GM18868 (cell line): ENCODE data around the gene LRPAP1.

Source experiments
- ATAC-seq: cut with Tn5 transposase; IDR thresholded peaks from one replicate; pipeline ENCODE4 v1.9.1; 2021; ENCODE audit warnings: mild to moderate bottlenecking, moderate library complexity; ENCODE audit not compliant: unreplicated experiment

LRPAP1 gene

DNA sequence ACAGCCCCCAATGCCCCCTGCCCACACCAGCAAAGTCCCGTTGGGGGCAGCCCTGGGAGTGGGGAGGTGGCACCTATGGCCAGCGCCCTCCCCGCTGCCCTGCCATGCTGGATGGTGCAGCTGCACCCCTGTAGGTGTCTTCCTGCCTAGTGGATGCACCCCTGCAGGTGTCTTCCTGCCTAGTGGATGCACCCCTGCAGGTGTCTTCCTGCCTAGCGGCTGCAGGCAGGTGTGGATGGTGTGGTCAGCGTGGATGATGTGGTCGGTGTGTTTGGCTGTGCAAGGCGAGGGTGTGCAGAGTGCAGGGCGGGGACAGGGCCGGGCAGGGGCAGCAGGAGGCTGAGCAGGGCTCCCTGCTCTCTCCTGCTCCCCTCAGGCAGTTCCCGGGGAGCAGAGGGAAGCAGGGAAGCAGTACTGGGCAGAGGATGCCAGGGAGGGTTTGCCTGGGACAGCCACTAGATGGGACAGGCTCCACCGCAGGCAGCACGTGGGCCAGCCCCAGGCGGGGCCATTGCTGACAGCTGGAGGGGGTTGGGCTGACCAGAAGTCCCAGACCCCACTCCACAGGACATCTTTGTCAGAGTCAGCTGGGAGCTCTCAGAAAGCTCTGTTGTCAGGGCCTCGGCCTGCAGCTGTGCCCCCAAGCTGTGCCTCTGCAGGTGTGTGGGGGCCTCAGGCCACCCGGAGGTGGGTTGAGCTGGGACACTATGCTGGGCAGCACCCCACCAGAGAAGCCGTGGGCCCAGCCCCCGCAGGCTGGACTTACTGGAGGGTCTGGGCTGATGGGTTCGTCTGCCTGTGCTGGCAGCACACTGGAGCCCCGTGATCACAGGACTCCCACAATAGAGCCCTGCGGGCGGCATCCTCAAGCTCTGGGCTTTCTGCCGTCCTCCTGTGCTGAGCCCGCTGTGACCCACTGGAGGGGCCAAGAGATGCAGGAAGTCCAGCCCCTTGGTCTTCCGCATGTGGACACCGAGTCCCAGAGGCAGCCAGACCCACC, 45.4 kb downstream of the LRPAP1 start:
- no peak for ATAC-seq

DNA sequence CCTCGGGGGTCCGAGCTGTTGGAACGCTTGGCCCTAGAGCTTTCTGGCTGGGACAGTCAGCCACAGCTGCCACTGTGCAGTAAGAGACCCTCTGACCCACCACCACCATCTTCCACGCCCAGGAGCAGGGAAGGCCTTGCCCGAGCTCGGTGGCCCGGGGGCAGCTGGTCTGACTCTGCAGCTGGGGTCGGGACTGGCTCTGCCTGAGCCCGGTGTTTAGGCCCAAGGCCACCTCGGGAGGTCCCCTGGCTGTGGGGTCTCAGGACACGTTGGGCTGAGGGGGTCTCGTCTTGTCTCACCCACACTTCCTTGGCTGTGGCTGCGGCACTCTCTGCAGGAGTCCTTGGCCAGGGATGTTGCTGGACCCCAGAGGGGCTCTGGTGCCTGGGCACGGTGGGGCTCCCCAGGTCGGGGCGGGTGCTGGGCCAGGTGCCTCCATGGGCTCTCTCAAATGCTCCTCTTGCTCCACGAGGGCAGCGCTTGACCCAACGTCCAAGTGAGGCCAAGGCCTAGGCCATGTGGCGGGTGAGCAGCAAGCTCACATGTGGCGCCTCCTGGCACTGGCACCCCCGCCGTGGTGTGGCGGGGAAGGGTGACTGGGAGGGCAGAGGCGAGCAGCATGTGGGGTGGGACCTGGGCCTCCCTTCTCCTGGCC, 46.2 kb downstream of the LRPAP1 start:
- ATAC-seq, result no peak

DNA sequence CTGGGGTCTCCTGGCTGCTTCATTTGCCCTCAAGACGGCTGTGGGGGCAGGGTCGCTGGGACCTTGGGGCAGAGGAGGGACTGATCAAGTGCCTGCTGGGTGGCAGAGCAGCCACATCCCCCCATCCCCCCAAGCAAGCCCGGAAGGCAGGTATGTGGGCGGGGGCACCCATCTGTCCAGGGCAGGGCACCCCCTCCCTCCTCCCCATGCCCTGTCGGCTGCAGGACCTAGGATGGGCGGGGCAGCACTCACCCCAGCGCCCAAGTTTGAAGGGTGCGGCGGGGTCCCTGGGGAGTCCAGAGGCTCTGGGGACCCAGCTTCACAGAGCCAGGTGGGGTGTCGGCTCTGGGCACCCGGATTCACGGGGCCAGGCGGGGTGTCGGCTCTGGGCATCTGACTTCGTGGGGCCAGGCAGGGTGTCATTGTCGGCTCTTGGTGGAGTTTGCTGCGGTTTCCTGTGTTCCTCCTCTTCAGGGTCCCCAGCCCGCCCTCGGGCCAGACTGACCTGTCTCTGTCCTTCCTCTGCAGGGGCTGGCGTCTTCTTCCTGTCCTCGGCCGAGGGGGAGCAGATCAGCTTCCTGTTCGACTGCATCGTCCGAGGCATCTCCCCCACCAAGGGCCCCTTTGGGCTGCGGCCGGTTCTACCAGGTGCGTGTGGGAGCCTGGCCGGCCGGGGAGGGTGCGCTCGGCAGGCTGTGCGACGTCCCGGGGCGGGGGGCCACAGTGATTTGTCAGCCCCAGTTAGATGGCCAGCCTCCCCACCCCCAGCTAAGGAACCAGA, 47.0 kb downstream of the LRPAP1 start:
- ATAC-seq, result no peak

- no peak for ATAC-seq
These were observed 47.9 kb downstream of the LRPAP1 start for GRCh38 chr4:3484057-3484973.

- no peak for ATAC-seq
These were observed 48.7 kb downstream of the LRPAP1 start for GRCh38 chr4:3483471-3483921.

GRCh38 chr4:3482707-3483106, 49.5 kb downstream of the LRPAP1 start:
- no peak for ATAC-seq

DNA sequence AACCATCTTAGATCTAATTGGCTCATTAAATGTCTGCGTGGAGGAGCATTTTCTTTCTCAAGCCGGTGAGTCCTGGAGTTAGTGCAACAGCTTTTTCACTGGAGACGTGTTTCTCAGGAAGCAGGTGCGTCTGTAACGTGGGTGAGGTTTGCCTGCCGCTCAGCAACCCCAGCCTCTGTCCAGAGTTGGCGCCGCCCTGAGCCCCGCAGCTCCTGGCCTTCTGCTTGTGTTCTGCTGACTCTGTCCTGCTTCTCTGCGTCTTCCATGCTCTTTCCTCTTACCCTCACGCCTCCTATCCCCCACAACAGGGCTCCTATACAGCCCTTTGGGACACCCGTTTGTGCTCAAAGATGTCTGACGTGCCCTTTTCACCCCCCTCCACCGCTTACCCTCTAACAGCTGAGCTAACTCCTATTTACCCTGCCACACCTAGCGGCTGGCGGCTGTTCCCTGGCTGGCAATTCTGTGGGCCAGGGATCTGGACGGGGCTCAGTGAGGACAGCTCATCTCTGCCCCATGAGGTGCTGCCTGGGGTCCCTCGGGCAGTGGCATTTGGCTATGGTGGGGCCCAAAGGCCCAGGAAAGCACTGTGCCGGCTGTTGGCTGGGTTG, 50.3 kb downstream of the LRPAP1 start:
- ATAC-seq, result no peak

DNA sequence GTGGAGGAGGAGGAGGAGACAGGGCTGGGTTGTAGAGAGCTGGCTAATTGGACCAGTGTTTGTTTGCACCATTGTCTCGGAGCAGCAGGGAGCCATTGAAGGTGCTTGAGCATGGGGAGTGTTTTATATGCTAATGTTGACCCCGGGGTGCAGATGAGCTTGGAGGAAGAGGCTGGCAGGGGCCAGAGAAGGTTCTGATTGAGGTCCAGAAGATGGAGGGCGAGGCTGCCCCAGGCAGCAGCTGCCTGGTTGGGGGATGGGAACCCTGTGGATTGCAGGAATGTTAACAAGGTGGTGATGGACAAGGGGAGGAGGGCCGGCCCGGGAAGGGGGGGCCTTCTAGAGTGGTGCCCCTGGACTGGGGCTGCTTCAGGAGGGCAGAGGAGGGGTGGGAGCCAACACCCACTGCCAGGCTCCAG, 51.1 kb downstream of the LRPAP1 start:
- ATAC-seq, result no peak

DNA sequence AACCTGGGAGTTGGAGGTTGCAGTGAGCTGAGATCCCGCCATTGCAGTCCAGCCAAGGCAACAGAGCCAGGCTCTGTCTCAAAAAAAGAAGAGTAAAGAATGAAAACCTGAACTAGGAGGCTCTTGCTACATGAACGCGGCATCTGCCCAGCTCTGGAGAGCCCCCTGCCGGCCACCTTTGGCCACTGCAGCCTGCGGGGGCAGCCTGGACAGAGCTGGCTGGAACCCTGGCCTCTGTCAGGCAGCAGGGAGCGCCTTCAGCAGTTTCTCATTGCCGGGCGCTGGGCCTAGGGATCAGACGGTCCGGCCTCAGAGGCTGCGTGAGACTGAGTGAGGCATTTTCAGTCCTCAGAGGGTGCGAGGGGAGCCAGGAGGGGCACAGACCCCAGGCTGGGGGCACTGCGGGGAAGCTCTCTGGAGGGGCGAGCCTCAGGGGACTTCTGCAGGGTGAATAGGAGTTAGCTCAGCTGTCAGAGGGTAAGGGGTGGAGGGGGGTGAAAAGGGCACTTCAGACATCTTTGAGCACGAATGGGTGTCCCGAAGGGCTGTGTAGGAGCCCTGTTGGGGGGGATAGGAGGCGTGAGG, 51.6 kb downstream of the LRPAP1 start:
- ATAC-seq, result no peak

DNA sequence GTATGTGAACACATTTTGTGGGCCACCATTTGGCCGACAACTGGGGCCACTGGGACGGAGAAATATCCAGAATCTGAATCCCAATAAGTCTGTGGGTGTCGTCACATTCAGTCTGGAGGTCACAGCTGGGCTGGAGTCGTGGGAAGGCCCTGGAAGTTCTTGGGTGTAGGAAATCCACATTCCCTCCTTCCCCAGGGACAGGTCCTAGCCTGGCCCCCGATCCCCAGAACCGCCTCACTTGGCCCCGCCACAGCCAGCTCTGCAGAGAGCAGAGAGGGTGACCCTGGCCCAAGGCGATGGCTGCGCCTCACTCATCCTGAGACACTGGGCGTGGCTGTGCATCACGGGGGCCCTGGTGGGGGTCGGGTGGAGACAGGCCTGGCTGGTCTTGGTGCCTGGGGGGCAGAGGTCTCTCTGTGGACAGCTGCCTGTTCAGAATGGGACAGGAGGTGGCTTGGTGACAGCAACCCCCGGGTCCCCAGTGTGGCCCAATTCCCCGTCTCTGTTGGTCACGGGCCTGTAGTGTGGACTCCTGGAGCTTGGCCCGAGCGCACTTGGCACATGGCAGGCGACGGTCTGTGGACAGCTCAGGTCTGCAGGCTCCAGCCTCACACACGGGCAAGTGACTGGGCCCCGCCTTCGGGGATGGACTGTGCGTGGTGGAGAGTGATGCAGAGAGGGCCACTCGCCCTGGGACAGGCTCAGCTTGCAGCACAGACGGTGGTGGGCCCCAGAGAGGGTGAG, 52.7 kb downstream of the LRPAP1 start:
- no peak for ATAC-seq

DNA sequence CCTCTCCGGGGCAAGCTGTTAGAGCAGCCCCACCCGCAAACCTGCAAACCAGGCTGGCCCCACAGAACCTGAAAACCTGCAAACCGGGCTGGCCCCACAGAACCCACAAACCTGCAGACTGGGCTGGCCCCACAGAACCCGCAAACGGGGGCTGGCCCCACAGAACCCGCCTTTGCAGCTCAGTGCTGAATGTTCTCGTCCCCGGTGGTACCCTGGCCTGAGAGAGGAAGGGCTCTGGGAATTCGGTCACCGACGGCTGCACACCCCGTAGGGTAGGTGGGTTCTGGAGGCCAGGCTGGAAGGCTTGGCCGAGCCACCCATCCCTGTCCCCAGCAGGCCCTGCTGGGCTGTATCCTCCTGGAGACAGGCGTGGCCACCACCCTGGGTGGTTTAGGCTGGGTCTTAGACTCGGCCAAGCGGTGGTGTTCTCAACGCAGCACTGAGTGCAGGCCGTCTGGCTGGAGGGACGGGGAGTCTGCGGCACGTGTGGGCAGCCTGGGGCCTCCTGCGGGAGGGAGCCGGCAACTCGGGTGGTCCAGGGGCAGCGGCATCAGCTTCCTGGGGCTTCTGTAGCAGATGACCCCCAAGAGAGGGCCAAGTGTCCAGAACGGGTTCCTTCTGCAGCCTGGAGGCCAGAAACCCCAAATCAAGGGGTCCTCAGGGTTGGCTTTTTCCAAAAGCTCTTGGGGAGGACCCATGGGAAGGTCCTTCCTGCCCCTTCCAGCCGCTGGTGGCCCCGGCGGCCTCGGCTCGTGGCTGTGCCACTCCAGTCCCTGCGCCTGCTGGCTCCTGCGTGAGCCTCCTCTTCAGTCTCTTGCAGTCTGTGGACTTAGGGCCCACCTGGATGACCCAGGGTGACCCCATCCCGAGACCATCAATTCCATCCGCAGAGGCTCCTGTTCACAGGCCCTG, 53.5 kb downstream of the LRPAP1 start:
- no peak for ATAC-seq

- no peak for ATAC-seq
These were observed 54.3 kb downstream of the LRPAP1 start for GRCh38 chr4:3477750-3478430.

GRCh38 chr4:3476936-3477749, 55.1 kb downstream of the LRPAP1 start:
- ATAC-seq, result no peak

- no peak for ATAC-seq
These were observed 55.9 kb downstream of the LRPAP1 start for GRCh38 chr4:3476341-3476747.

GRCh38 chr4:3475713-3476260, 56.4 kb downstream of the LRPAP1 start:
- no peak for ATAC-seq
